ENCODE measurements around the gene APOL1.

The APOL1 gene

GRCh38 chr22:36277482-36278291, 24.8 kb downstream of the APOL1 start:
- peak overlapping the region; percentile 23; the same call in 1 of the 2 replicates for H3K27ac ChIP-seq
- peak; percentile 73 for TF ChIP-seq CTCF (conservative IDR thresholded peaks at IDR 0.05; ENCODE audit: low read depth, low read length)

DNA sequence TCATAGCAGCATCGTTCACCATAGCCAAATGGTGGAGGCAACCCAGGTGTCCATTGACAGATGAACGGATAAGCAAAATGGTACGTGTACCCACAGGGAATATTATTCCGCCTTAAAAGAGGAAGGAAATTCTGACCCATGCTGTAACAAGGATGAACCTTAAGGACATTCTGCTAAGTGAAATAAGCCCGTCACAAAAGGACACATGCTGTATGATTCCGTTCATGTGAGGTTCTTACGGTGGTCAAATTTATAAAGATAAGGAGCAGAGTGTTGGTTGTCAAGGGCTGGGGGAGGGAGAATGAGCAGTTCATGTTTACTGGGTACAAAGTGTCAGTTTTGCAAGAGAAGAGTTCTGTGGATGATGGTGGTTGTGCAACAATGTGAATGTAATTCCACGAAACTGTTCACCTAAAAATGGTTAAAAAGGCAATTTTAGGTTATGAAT, 26.3 kb downstream of the APOL1 start:
- no peaks in the 10 kb centered on the region for H3K79me2 ChIP-seq (ENCODE audit: insufficient read depth, low read depth)
- no peaks in the 10 kb centered on the region; the same call in 1 of the 2 replicates for H3K36me3 ChIP-seq (ENCODE audit: insufficient read depth)
- no peak for TF ChIP-seq CTCF (conservative IDR thresholded peaks at IDR 0.05; ENCODE audit: low read depth, low read length)
- H3K9ac ChIP-seq, result no peak overlapping the region
- no peak overlapping the region for H3K4me2 ChIP-seq
- H3K4me1 ChIP-seq (ENCODE audit: low read depth, poor library complexity, severe bottlenecking), result peaks cover 6% of the 10 kb centered on the region
- no peaks in the 10 kb centered on the region for H4K20me1 ChIP-seq (ENCODE audit: insufficient read depth)
- no peaks in the 10 kb centered on the region for H3K27me3 ChIP-seq (ENCODE audit: insufficient read depth, low read depth)
- H2AFZ ChIP-seq (ENCODE audit: low read depth), result no peak overlapping the region
- H3K27ac ChIP-seq, result no peak overlapping the region
- H3K4me3 ChIP-seq (IDR thresholded peaks at IDR 0.05; ENCODE audit: insufficient read depth, low read depth, low read length), result no peak overlapping the region

More at GRCh38 chr22:36277482-36278291, 24.8 kb downstream of the APOL1 start:
- Histone ChIP-seq H3K79me2 (ENCODE audit: insufficient read depth, low read depth) (no peaks in the 10 kb centered on the region), H3K36me3 (ENCODE audit: insufficient read depth) (no peaks in the 10 kb centered on the region; the same call in 1 of the 2 replicates), H4K20me1 (ENCODE audit: insufficient read depth) (no peaks in the 10 kb centered on the region), H3K9ac (no peak overlapping the region), H3K27me3 (ENCODE audit: insufficient read depth, low read depth) (no peaks in the 10 kb centered on the region), H2AFZ (ENCODE audit: low read depth) (no peak overlapping the region), H3K4me3 (IDR thresholded peaks at IDR 0.05; ENCODE audit: insufficient read depth, low read depth, low read length) (no peak overlapping the region), H3K4me1 (ENCODE audit: low read depth, poor library complexity, severe bottlenecking) (peaks cover 6% of the 10 kb centered on the region), H3K4me2 (no peak overlapping the region)

DNA sequence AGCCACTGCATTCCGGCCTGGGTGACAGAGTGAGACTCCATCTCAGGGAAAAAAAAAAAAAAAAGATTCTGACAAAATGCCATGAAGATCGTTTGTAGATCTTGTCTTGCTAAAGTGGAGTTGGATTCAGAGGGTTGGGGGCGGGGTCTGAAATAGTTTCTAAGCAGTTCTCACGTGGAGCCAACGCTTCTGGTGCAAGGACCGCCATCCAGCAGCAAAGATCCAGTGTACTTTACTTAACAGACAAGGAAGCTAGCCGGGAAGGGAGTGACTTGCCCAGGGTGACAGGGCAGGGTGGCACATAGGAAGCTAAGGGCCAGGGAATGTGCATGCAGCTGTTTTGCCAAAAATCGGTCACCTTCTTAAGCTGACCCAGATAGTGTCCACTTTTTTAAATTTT, 27.4 kb downstream of the APOL1 start:
- Histone ChIP-seq H3K4me1 (ENCODE audit: low read depth, poor library complexity, severe bottlenecking) (peaks cover 6% of the 10 kb centered on the region), H3K79me2 (ENCODE audit: insufficient read depth, low read depth) (no peaks in the 10 kb centered on the region), H2AFZ (ENCODE audit: low read depth) (no peak overlapping the region), H3K4me3 (IDR thresholded peaks at IDR 0.05; ENCODE audit: insufficient read depth, low read depth, low read length) (no peak overlapping the region), H3K36me3 (ENCODE audit: insufficient read depth) (no peaks in the 10 kb centered on the region; the same call in 1 of the 2 replicates), H4K20me1 (ENCODE audit: insufficient read depth) (no peaks in the 10 kb centered on the region), H3K27ac (no peak overlapping the region), H3K4me2 (no peak overlapping the region), H3K27me3 (ENCODE audit: insufficient read depth, low read depth) (no peaks in the 10 kb centered on the region), H3K9ac (no peak overlapping the region)
- TF ChIP-seq CTCF (conservative IDR thresholded peaks at IDR 0.05; ENCODE audit: low read depth, low read length), result no peak

GRCh38 chr22:36281781-36282327, 28.9 kb downstream of the APOL1 start:
- no peaks in the 10 kb centered on the region for H3K27me3 ChIP-seq (ENCODE audit: insufficient read depth, low read depth)
- H3K4me2 ChIP-seq, result no peak overlapping the region
- no peak overlapping the region for H2AFZ ChIP-seq (ENCODE audit: low read depth)
- no peak overlapping the region for H3K27ac ChIP-seq
- no peak for TF ChIP-seq CTCF (conservative IDR thresholded peaks at IDR 0.05; ENCODE audit: low read depth, low read length)
- no peak overlapping the region for H3K4me3 ChIP-seq (IDR thresholded peaks at IDR 0.05; ENCODE audit: insufficient read depth, low read depth, low read length)
- no peaks in the 10 kb centered on the region for H4K20me1 ChIP-seq (ENCODE audit: insufficient read depth)
- H3K79me2 ChIP-seq (ENCODE audit: insufficient read depth, low read depth), result no peaks in the 10 kb centered on the region
- H3K36me3 ChIP-seq (ENCODE audit: insufficient read depth), result no peaks in the 10 kb centered on the region; the same call in 1 of the 2 replicates
- peaks cover 15% of the 10 kb centered on the region for H3K4me1 ChIP-seq (ENCODE audit: low read depth, poor library complexity, severe bottlenecking)
- no peak overlapping the region for H3K9ac ChIP-seq

Data from KMS-11 (cell line).